Subcutaneous preadipocyte (primary cell): Measurements from ENCODE around the gene AKAP4. TPM values are rescaled to one million over a fixed set of nuclear protein-coding genes. Genes with fewer than 3 reads are reported as not detected.

Experiments used
- small RNA-seq: library from RNA; depleted of rRNA; stranded (forward); fragments of <200 nt; gene quantifications from one replicate; pipeline ENCODE3, GENCODE V24; 2012
- total RNA-seq: library from RNA; depleted of rRNA; stranded (reverse); fragments of >200 nt; gene quantifications from 2 replicates; pipeline ENCODE4 v1.2.3, GENCODE V29; 2012

Gene AKAP4, protein sequence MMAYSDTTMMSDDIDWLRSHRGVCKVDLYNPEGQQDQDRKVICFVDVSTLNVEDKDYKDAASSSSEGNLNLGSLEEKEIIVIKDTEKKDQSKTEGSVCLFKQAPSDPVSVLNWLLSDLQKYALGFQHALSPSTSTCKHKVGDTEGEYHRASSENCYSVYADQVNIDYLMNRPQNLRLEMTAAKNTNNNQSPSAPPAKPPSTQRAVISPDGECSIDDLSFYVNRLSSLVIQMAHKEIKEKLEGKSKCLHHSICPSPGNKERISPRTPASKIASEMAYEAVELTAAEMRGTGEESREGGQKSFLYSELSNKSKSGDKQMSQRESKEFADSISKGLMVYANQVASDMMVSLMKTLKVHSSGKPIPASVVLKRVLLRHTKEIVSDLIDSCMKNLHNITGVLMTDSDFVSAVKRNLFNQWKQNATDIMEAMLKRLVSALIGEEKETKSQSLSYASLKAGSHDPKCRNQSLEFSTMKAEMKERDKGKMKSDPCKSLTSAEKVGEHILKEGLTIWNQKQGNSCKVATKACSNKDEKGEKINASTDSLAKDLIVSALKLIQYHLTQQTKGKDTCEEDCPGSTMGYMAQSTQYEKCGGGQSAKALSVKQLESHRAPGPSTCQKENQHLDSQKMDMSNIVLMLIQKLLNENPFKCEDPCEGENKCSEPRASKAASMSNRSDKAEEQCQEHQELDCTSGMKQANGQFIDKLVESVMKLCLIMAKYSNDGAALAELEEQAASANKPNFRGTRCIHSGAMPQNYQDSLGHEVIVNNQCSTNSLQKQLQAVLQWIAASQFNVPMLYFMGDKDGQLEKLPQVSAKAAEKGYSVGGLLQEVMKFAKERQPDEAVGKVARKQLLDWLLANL
- total RNA-seq: not detected in 2 replicates

DNA sequence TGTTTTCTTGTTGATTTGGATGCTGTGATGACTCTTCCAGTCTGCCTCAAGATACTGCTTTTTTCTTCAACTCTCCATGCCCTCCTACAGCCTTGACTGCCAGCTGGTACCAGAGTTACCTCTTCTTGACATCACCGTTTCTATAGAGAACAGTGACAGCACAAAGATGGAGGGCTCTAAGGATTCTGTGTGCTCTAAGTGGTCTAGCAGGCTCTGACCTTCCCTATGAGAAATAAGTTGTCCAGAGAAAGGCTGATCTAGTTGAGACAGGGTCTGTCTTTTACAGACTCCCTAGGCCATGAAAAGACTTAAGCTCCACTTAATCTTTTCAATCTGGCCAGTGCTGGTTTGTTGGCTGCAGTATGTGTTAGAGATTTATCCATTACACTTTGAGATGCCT lies at the start of gene AKAP4:
TSS of gene AKAP4 (minus strand) at position 101 of the 400 bp plus-strand sequence. CDS start 118 bp downstream, outside the sequence.

DNA sequence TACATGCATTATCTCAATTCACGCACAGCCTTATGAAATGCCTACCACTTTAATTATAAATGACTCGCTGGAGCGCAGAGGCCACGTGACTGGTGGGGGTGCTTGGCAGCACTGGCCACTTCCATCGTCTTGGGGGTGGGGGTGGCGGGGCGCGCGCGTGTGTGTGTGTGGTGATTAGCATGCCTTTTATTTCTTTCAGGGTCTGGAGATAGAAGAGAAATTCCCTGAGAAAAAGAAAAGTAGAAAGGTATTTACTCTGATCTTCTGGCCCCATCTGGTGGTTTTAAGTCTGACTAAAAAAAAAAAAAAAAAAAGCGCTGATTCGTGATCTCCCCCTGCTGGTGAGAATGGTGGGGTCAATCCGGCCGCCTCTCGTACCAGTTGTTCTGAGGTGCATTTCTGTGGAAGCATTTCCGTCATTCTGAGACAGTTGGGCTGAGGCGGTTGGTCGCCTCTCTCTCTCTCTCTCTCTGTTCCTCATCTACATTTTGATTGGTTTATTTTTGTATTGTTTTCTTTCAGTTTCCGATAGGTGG lies 3.6 kb upstream of the AKAP4 start, which contains the start of gene CCNB3:
TSS of gene CCNB3 (plus strand) at position 402 of the 536 bp plus-strand sequence. CDS start 80,399 bp downstream, outside the sequence.

Small RNA genes within 50 kb of the gene (small RNA-seq; reads per million reads assigned to genes)
- gene PYY3 (not detected), gene RF00019 (not detected)

Other genes with a start within 250 kb of the AKAP4 start
- gene CCNB3, start 3.8 kb upstream of the AKAP4 start, total RNA-seq: under 0.01 and 0.73 TPM in 2 replicates